HT-29 (cell line): ENCODE data around the gene ARFGAP1. TPM values are rescaled to one million over a fixed set of nuclear protein-coding genes. Genes with fewer than 3 reads are reported as not detected.

Source experiments
- DNase-seq: peaks from one replicate; pipeline ENCODE4 v3.0.0-alpha.2; 2015; ENCODE audit warnings: low spot score
- total RNA-seq: library from RNA; depleted of rRNA; stranded (reverse); fragments of >200 nt; shearing (Covaris generic); gene quantifications from 2 replicates; pipeline ENCODE4 v1.2.3, GENCODE V29; 2014

Gene ARFGAP1
- total RNA-seq, 1 experiment from 2014 or later = 150 TPM

- DNase-seq = no peak
These were observed 32.6 kb upstream of the ARFGAP1 start for GRCh38 chr20:63240004-63240403.

- DNase-seq = no peak
These were observed 31.3 kb upstream of the ARFGAP1 start for GRCh38 chr20:63241272-63241671.

GRCh38 chr20:63242736-63243135, 29.9 kb upstream of the ARFGAP1 start:
- DNase-seq = no peak

- DNase-seq = no peak
These were observed 28.9 kb upstream of the ARFGAP1 start for GRCh38 chr20:63243604-63244247.

GRCh38 chr20:63244468-63244867, 28.1 kb upstream of the ARFGAP1 start:
- DNase-seq = no peak

GRCh38 chr20:63246490-63247288, 25.9 kb upstream of the ARFGAP1 start:
- no peak for DNase-seq

- no peak for DNase-seq
These were observed 24.9 kb upstream of the ARFGAP1 start for GRCh38 chr20:63247671-63248228.

- no peak for DNase-seq
These were observed 23.6 kb upstream of the ARFGAP1 start for GRCh38 chr20:63248835-63249591.

- no peak for DNase-seq
These were observed 22.7 kb upstream of the ARFGAP1 start for GRCh38 chr20:63249891-63250290.

- peak; percentile 40 for DNase-seq
These were observed 21.3 kb upstream of the ARFGAP1 start for GRCh38 chr20:63251350-63251749.

GRCh38 chr20:63252284-63252711, 20.3 kb upstream of the ARFGAP1 start:
- no peak for DNase-seq

- DNase-seq = no peak
These were observed 19.6 kb upstream of the ARFGAP1 start for GRCh38 chr20:63253065-63253437.

GRCh38 chr20:63253438-63254231, 19.0 kb upstream of the ARFGAP1 start:
- no peak for DNase-seq

GRCh38 chr20:63254232-63254605, 18.4 kb upstream of the ARFGAP1 start, which contains the start of gene NKAIN4:
Gene NKAIN4, minus strand, starts transcription at chr20:63254463. Its CDS starts 13 bp downstream, at chr20:63254450.
- DNase-seq = no peak

- DNase-seq = no peak
These were observed 17.8 kb upstream of the ARFGAP1 start for GRCh38 chr20:63254606-63255384.

- no peak for DNase-seq
These were observed 16.5 kb upstream of the ARFGAP1 start for GRCh38 chr20:63255931-63256704.

- DNase-seq = no peak
These were observed 15.7 kb upstream of the ARFGAP1 start for GRCh38 chr20:63256954-63257353.

GRCh38 chr20:63257629-63258028, 15.0 kb upstream of the ARFGAP1 start:
- no peak for DNase-seq

GRCh38 chr20:63258781-63259180, 13.8 kb upstream of the ARFGAP1 start:
- no peak for DNase-seq
